Subcutaneous abdominal adipose tissue (tissue), 5 donors: ENCODE measurements around the gene ZC2HC1B.

Experiments
- H3K27ac ChIP-seq: one replicate; pipeline ENCODE4 v1.7.0; 2013; ENCODE audit warnings: low read depth, mild to moderate bottlenecking, inconsistent platforms, low read length, moderate library complexity
- H3K27me3 ChIP-seq, 5 donors: one replicate each; pipeline ENCODE4 v1.7.0; 2013; ENCODE audit warnings: low read length in 5 of 5, inconsistent platforms in 1 of 5; ENCODE audit not compliant: control insufficient read depth in 5 of 5, insufficient read depth in 4 of 5
- H3K36me3 ChIP-seq, 5 donors: one replicate each; pipeline ENCODE4 v1.7.0; 2013; ENCODE audit warnings: low read length in 5 of 5; ENCODE audit not compliant: control insufficient read depth in 5 of 5, insufficient read depth in 5 of 5
- H3K4me1 ChIP-seq, 5 donors: one replicate each; pipeline ENCODE4 v1.7.0; 2013; ENCODE audit warnings: low read length in 5 of 5, mild to moderate bottlenecking in 3 of 5, moderate library complexity in 1 of 5; ENCODE audit not compliant: control insufficient read depth in 5 of 5, insufficient read depth in 5 of 5
- H3K4me3 ChIP-seq, 5 donors: one replicate each; pipeline ENCODE4 v1.7.0; 2013; ENCODE audit warnings: low read length in 5 of 5, low read depth in 1 of 5
- H3K9ac ChIP-seq, 5 donors: one replicate each; pipeline ENCODE4 v1.7.0; 2013; ENCODE audit warnings: low read length in 5 of 5, mild to moderate bottlenecking in 4 of 5, moderate library complexity in 3 of 5
- H3K9me3 ChIP-seq, 5 donors: one replicate each; pipeline ENCODE4 v1.7.0; 2013; ENCODE audit warnings: low read length in 5 of 5; ENCODE audit not compliant: control insufficient read depth in 5 of 5
- donor health status: healthy.
- donor health status: healthy.
- donor health status: healthy.
- donor health status: healthy.
- donor health status: healthy.

The ZC2HC1B gene

DNA sequence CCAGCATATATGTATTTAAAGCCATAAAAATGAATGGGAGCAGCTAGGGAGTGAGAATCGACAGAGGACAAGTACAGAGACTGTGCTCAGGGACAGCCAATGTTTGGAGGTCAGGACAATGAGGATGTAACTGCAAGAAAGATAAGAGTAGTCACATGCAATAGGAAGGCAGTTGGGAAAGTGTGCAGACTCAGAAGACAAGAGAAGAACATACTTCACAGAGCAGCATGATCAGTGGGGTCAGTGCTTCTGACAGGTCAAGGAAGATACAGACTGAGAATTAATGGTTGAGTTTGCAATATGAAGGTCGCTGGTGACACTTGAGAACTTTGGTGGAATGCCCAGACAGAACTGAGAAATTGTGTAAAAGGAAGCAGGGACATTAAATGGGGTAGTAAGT lies 118.7 kb downstream of the ZC2HC1B start:
- Histone ChIP-seq H3K4me3 (no peak overlapping the region), H3K27me3 (no peaks in the 10 kb centered on the region), H3K9me3 (no peaks in the 10 kb centered on the region), H3K9ac (no peak overlapping the region), H3K27ac (no peak overlapping the region), H3K36me3 (peaks cover 0 to 3% (median 2%) of the 10 kb centered on the region in 5 donors), H3K4me1 (no peaks in the 10 kb centered on the region)

GRCh38 chr6:143984666-143985065 lies 120.4 kb downstream of the ZC2HC1B start:
- Histone ChIP-seq H3K27me3 (no peaks in the 10 kb centered on the region), H3K9me3 (peaks cover 0 to 5% (median 0%) of the 10 kb centered on the region in 5 donors), H3K27ac (no peak overlapping the region), H3K4me3 (no peak overlapping the region), H3K36me3 (peaks cover 0 to 3% (median 2%) of the 10 kb centered on the region in 5 donors), H3K9ac (no peak overlapping the region), H3K4me1 (no peaks in the 10 kb centered on the region)

GRCh38 chr6:143986463-143987065 lies 122.3 kb downstream of the ZC2HC1B start:
- Histone ChIP-seq H3K27ac (no peak overlapping the region), H3K9me3 (peaks cover 0 to 5% (median 0%) of the 10 kb centered on the region in 5 donors)

More at GRCh38 chr6:143986463-143987065, 122.3 kb downstream of the ZC2HC1B start:
- Histone ChIP-seq H3K9ac (no peak overlapping the region), H3K27me3 (no peaks in the 10 kb centered on the region), H3K36me3 (peaks cover 0 to 3% (median 2%) of the 10 kb centered on the region in 5 donors), H3K4me3 (no peak overlapping the region), H3K4me1 (no peaks in the 10 kb centered on the region)
